ENCODE results near the gene DPP6.

DPP6 gene

GRCh38 chr7:154875297-154875696 lies 823.1 kb downstream of the DPP6 start:
- no peak for DNase-seq (ENCODE audit: low read depth, low spot score)

DNA sequence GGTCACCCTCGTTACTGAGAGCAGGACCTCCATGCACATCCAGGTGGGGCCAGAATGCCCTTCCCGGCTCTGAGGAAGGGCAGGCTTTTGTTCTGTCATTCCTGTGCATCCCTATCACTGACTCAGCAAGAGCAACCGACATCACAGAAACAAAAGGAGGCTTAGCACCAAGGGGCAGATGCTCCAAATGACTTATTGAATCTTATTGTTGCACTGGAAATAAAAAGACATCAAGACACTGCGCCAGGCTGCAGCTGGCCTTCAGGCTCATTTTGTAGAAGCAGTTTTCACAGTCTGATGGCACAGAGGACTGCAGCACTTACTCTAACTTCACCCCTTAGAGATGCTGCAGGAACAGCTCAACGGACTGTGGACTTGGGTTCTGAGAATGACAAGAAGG lies 824.3 kb downstream of the DPP6 start:
- no peak for DNase-seq (ENCODE audit: low read depth, low spot score)

GRCh38 chr7:154877031-154877430 lies 824.8 kb downstream of the DPP6 start:
- no peak for DNase-seq (ENCODE audit: low read depth, low spot score)

GRCh38 chr7:154879629-154880028 lies 827.4 kb downstream of the DPP6 start:
- DNase-seq (ENCODE audit: low read depth, low spot score) = no peak

DNA sequence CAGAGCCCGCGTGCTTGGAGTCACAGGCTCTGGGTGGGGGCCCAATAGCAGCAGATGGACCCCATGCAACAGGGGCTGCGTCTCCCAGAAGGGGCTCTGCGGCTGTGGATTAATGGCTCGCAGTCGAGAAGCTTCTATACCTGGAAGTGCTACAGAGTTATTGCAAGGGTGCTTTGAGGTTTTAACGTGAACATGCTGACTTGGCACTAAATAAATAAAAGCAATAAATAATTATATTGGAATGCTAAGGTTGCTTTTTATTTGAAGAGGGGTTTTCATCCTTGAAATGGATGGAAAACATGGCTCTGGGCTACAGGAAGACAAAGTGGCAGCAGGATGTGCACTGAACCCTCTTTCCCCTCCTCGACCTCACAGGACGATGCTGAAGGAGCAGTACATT lies 828.3 kb downstream of the DPP6 start:
- DNase-seq (ENCODE audit: low read depth, low spot score) = no peak

DNA sequence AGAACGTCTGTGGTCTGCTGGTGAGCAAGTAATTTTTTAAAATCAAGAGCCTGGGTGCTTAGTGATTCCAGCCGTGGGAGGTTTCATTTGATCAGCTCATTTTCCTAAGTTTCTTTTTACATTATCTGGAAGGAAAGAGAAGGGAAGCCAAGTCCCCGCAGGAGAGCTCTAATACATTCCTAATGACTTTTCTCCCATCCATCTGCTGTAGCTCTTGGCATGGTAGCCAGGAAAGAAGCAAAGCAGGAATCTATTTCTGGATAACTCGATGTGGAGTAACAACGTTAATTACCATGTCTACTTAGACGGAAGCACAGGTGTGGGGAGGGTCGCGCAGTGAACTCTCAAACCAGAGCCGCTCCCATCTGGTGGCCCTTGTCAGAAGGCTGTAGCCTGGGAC lies 828.8 kb downstream of the DPP6 start:
- DNase-seq (ENCODE audit: low read depth, low spot score) = no peak

DNA sequence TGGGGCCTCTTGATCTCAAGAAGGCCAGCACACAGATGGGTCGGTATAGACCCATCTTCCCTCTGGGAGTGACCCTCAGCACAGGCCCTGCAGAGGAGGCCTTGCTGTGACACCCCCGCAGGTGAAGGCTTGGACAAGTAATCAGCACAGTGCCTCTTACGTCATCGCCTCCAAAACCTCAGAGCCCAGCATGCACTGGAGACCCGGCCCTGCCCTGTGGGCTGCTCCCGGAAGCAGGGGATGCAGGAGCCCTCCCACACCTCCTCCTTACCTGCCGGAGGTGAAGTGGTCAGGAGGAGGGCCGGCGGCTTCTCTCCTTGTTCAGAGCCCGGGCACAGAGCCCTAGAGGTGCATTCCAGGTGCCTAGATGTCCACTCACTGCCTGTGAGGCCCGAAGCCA lies 829.3 kb downstream of the DPP6 start:
- DNase-seq (ENCODE audit: low read depth, low spot score) = no peak

DNA sequence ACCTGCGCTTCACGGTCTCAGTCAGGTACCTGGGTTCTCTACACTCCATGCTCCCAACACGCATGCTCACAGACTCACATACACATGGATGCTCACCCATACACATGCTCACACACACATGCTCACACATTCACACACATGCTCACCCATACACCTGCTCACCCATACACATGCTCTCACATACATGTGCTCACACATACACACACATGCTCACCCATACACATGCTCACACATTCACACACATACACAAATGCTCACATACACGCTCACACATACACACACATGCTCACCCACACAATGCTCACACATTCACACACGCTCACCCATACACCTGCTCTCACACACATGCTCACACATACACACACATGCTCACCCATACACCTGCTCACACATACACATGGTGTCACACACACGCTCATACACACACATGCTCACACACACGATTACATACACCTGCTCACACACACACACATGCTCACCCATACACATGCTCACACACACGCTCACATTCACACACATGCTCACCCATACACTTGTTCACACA lies 830.8 kb downstream of the DPP6 start:
- no peak for DNase-seq (ENCODE audit: low read depth, low spot score)

DNA sequence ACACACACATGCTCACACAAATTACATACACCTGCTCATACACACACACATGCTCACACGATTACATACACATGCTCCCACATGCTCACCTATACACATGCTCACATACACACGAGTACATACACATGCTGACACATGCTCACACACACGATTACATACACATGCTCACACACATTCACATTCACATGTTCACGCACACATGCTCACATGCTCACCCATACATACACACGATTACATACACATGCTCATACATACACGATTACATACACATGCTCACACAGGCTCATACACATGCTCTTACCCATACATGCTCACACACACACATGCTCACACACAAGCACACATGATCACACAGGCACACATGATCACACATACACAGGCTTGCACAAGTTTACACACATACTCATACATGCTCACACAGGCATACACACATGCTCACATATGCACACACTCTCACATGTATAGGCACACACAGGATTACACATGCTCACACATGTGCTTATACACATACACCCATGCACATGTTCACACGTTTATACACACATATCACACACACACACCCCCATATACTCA lies 832.2 kb downstream of the DPP6 start:
- DNase-seq (ENCODE audit: low read depth, low spot score) = no peak

DNA sequence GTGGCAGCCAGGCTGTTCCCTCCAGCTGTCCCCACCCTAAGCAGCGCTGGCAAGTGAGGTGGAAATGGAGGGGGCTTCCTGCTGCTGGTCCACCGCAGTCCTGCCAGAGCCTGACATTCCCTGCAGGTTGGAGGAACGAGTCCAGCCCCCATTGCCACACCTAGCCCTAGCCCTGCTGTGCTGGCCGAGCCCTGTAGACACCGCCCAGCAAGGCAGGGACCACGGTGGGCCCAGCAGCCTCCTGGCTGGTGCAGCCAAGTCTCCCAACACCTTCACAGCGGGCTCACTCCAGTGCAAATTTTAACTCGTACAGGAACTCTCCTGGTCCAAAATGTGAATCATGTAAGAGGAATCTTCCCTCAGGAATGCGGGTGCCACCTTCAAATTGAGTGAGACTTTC lies 834.4 kb downstream of the DPP6 start:
- no peak for DNase-seq (ENCODE audit: low read depth, low spot score)

DNA sequence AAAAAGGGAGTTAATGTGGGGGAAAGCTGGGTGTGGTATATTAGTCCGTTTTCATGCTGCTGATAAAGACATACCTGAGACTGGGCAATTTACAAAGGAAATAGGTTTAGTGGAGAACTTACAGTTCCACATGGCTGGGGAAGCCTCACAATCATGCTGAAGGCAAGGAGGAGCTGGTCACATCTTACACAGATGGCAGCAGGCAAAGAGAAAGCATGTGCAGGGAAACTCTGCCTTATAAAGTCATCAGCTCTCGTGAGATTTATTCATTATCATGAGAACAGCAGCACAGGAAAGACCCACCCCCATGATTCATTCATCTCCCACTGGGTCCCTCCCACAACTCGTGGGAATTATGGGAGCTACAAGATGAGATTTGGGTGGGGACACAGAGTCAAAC lies 836.5 kb downstream of the DPP6 start:
- no peak for DNase-seq (ENCODE audit: low read depth, low spot score)

- DNase-seq (ENCODE audit: low read depth, low spot score) = no peak
These were observed 840.3 kb downstream of the DPP6 start for GRCh38 chr7:154892459-154892858.

DNA sequence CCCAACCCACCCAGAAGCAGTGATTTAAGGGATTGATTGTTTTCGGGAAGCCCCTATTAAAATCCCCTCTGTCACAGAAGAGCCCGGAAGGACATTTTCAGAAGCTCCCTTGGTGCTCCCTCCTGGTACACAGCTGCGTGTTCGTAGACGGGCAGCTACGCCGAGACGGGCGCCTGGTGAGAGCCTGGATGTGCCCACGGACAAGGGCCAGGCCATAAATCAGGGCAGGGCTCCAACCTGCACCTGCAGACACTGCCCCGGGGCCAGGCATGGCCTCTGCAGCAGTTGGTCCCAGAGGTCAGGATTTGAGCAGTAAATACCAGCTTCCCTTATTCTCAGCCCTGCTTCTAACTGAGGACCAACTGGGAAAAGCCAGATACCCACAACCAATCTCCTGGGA lies 843.9 kb downstream of the DPP6 start:
- no peak for DNase-seq (ENCODE audit: low read depth, low spot score)

DNA sequence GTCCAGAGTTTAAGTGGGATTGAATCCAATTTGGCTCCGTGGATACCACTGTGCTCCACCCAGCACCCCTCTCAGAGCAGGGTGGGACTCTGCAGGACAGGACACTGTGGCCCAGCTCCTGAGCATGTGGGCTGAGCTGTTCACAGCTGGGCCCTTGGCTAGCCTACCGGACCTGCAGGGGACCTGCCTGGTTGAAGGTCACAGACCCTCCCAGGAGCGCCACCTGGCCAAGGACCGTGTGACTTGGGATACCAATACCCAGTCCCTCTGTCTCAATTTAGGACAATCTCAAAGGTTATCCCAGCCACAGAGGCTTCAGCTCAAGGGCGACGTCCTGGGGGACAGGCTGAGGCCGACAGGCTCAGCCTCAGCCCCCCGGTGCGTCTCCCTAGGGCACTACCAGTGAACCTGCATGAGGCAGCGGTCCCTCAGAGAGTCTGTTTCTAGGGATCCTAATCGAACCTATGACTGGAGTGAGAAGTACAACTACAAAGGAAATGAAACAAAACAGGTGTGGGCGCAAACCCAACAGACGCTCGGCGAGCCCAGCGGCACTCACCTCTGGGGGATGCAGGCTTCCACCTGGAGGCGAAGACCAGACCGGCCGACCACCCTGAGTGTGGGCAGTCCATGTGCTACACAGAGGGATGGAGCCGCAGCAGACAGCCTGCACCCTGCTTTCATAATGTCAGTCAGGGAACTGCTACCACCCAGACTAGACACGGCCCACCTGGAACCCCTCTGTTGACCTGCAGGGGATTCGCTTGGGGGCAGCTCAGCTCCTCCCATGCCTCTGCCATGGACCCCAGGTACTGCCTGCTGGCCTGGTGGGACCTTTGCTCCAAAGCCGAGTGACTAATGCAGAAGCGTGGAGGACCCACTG lies 847.0 kb downstream of the DPP6 start:
- DNase-seq (ENCODE audit: low read depth, low spot score) = no peak

GRCh38 chr7:154899862-154900261 lies 847.7 kb downstream of the DPP6 start:
- DNase-seq (ENCODE audit: low read depth, low spot score) = no peak

DNA sequence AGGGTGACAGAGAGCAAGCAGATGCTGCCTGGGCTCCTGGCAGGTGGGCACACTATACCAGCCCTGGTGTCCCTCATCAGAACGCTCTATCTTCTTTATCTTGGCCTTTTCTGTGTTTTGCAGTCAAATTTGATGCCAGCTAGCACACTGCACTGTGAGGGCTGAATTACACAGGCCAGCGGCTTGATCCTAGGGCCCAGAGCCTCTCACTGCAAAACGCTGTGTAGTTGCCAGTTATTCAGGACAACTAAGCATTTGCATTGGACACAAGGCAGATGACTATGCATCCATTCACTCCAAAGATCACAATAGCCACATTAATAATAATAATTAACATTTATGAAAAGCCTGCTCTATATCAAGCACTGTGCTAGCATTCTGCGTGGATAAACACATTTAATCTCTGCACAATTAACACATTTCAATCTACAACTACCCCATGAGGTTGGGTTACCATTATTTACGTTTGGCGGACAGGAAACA lies 850.4 kb downstream of the DPP6 start:
- DNase-seq (ENCODE audit: low read depth, low spot score) = no peak

DNA sequence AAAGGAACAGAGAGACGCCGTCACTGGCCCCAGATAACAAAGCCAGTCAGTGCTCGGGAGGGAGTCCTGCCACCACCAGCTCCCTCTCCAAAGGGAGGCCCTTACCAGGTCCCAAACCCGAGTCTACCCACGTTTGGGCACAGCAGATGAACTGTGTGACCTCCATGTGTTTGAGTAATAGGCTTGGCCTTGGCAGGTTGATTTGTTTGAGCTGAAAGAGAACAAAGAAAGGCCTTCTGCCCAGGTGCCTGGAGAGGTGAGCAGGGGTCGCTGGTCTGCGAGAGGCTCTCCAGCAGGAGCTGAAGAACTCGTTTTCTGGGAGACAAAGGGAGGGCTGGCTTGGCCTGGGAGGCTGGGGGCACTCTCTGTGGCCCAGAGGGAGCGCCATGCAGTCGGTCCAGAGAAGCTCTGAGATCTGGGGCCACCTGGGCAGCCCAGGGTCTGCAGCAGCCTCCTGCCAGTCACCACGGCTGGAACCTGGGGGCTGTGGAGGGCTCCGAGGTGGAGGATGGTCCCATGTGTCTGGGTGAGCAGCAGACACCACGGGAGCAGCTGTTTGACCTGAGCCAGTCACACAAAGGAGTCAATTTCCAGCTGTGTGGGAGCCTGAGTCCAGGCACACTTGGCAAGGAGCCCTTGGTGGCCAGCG lies 851.0 kb downstream of the DPP6 start:
- no peak for DNase-seq (ENCODE audit: low read depth, low spot score)

GRCh38 chr7:154905146-154905545 lies 852.9 kb downstream of the DPP6 start:
- DNase-seq (ENCODE audit: low read depth, low spot score) = no peak

DNA sequence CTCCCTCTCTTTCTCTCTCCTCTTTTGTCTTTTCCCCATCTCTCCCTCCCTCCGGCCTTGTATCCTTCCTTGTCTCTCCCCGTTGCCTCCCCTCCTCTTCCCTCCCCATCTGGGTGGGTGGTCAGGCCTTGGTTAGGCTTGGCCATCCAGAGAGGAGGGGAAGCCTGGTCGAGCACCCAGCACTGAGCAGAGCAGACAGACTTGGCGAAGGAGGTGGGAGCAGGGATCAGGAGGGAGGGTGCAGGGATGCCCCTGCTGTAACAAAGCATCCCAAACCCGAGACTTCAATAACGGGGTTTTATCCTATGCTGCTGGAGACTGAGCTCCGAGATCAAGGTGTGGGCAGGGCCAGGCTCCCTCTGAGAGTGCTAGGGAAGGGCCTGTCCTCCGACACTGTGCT lies 853.4 kb downstream of the DPP6 start:
- DNase-seq (ENCODE audit: low read depth, low spot score) = no peak

DNA sequence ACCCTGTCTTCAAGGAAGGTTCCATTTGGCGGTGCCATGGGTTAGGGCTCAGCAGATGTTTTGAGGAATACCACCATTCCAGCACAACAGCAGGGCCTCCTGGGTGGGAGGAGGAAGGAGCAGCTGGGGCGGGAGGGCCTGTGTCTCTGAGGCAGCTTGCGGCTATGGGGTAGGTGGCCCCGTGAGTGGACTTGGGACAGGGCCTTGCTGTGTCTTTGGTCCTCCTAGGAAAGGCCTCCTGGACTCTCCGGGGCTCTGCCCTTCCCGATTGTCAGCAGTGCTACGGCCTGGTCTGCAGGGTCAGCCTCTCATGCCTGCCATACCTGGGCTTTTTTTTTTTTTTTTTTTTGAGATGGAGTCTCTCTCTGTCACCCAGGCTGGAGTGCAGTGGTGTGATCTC lies 854.0 kb downstream of the DPP6 start:
- no peak for DNase-seq (ENCODE audit: low read depth, low spot score)

DNA sequence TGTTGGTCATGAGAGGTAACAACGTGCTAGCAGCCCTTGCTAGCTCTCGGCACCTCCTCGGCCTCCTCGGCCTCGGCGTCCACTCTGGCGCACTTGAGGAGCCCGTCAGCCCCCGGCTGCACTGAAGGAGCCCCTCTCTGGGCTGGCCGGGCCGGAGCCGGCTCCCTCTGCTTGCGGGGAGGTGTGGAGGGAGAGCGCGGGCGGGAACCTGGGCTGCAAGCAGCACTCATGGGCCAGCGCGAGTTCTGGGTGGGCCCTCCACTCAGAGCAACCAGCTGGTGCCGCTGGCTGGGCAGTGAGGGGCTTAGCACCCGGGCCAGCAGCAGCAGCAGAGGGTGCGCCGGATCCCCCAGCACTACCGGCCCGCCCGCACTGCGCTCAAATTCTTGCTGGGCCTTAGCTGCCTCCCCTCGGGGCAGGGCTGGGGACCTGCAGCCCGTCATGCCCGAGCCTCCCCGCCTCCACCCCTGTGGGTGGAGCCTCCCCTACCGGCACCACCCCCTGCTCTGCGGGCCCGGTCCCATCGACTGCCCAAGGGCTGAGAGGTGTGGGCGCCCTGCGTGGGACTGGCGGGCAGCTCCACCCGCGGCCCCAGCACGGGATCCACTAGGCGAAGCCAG lies 854.6 kb downstream of the DPP6 start:
- no peak for DNase-seq (ENCODE audit: low read depth, low spot score)

Data from activated naive CD8-positive, alpha-beta T cell treated with anti-CD3 and anti-CD28 coated beads, Interleukin-2, amount 50 U/mL, for 16 hours (primary cell).